ENCODE data around the gene PTPRO.

DNA sequence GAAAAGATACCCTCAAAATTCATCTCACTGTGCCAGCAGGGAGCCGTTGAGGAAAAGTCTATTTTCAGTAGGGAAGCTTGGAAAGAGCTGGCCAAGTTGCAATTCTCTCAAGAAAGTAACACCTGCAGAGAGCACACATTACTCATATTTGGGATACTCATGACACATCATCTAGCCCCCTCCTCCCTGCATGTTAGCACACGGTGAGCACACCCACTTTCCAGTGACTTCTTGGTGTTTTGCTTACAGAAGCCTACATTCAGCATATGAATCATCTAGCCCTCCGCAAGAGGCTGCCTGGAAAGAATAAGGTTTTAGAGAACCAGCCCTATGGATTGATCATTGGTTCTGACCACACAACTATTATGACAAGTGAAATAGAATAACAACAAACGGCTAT, 124.5 kb downstream of the PTPRO start:
- no peak for TF ChIP-seq POLR2A (IDR thresholded peaks at IDR 0.05)
- TF ChIP-seq, protein P1, sequence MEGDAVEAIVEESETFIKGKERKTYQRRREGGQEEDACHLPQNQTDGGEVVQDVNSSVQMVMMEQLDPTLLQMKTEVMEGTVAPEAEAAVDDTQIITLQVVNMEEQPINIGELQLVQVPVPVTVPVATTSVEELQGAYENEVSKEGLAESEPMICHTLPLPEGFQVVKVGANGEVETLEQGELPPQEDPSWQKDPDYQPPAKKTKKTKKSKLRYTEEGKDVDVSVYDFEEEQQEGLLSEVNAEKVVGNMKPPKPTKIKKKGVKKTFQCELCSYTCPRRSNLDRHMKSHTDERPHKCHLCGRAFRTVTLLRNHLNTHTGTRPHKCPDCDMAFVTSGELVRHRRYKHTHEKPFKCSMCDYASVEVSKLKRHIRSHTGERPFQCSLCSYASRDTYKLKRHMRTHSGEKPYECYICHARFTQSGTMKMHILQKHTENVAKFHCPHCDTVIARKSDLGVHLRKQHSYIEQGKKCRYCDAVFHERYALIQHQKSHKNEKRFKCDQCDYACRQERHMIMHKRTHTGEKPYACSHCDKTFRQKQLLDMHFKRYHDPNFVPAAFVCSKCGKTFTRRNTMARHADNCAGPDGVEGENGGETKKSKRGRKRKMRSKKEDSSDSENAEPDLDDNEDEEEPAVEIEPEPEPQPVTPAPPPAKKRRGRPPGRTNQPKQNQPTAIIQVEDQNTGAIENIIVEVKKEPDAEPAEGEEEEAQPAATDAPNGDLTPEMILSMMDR (IDR thresholded peaks at IDR 0.05), result no peak
